ENCODE results near the gene MARK1. TPM values are rescaled to one million over a fixed set of nuclear protein-coding genes. Genes with fewer than 3 reads are reported as not detected.

The MARK1 gene
- total and polyA plus RNA-seq, 2 of the 4 experiments (the other 2 are of a cell fraction): not detected

- H3K14ac ChIP-seq (replicated peaks; ENCODE audit: low read depth, low read length): no peak overlapping the region
- no peak overlapping the region for H3K27ac ChIP-seq (ENCODE audit: insufficient read depth, low read length)
- dilution Hi-C loops (cut with HindIII; ENCODE audit: low sequenced_read_pairs, unreplicated experiment): no loop called here
- intact Hi-C loops (cut with micrococcal nuclease): no loop called here
- H4K5ac ChIP-seq (ENCODE audit: low read depth, low read length): no peak overlapping the region
- H3K4me3 ChIP-seq (ENCODE audit: insufficient read depth, low read depth, low read length): no peak overlapping the region
- no peak overlapping the region for H2AK9ac ChIP-seq (replicated peaks; ENCODE audit: low read depth, low read length, poor library complexity)
- H2BK15ac ChIP-seq (ENCODE audit: low read depth, low read length): no peak overlapping the region
- no peak overlapping the region for H2BK5ac ChIP-seq (ENCODE audit: low read depth, low read length, poor library complexity, severe bottlenecking)
- H3K4ac ChIP-seq (ENCODE audit: low read depth, low read length): no peak overlapping the region
- H2BK20ac ChIP-seq (ENCODE audit: low read depth, low read length): no peak overlapping the region
- no peaks in the 10 kb centered on the region for H3K9me3 ChIP-seq (ENCODE audit: control insufficient read depth, insufficient read depth, low read length)
- POLR2A ChIA-PET (ENCODE audit: unreplicated experiment): no interaction called here
- TF ChIP-seq CHD1 (IDR thresholded peaks at IDR 0.05; ENCODE audit: low read depth, low read length) (no peak), MAZ (IDR thresholded peaks at IDR 0.05; ENCODE audit: borderline replicate concordance, low read depth, low read length) (no peak), MXI1 (IDR thresholded peaks at IDR 0.05; ENCODE audit: borderline replicate concordance, low read depth, low read length) (no peak), BHLHE40 (IDR thresholded peaks at IDR 0.05; ENCODE audit: low read depth, low read length) (no peak), CEBPB (IDR thresholded peaks at IDR 0.05; ENCODE audit: low read depth, low read length) (no peak), RCOR1 (IDR thresholded peaks at IDR 0.05; ENCODE audit: insufficient replicate concordance, low read length) (no peak), MAFK (IDR thresholded peaks at IDR 0.05; ENCODE audit: low read depth, low read length) (no peak), NFE2L2 (IDR thresholded peaks at IDR 0.05; ENCODE audit: low read depth, low read length) (no peak), USF2 (IDR thresholded peaks at IDR 0.05; ENCODE audit: low read depth, low read length) (no peak), CTCF (conservative IDR thresholded peaks at IDR 0.05; ENCODE audit: low read depth, low read length) (no peak), ELK1 (IDR thresholded peaks at IDR 0.05; ENCODE audit: borderline replicate concordance, low read depth, low read length) (no peak), FOS (IDR thresholded peaks at IDR 0.05; ENCODE audit: low read depth, low read length) (no peak), POLR2A (IDR thresholded peaks at IDR 0.05; ENCODE audit: low read depth, low read length) (no peak), RAD21 (IDR thresholded peaks at IDR 0.05; ENCODE audit: low read length) (no peak)
- in situ Hi-C loops (cut with MboI; ENCODE audit: low sequenced_read_pairs): no loop called here
- no peak overlapping the region for H2AK5ac ChIP-seq (ENCODE audit: low read depth, low read length)
- H3K9me1 ChIP-seq (ENCODE audit: insufficient read depth, low read length): no peaks in the 10 kb centered on the region; the same call in 1 of the 2 replicates
- BruUV-seq (replicated peaks): no TSS peak
- DNase-seq (no peak), ATAC-seq (ENCODE audit: low read depth) (no peak)
- H3K27me3 ChIP-seq (ENCODE audit: control insufficient read depth, insufficient read depth, low read length): peaks cover 13% of the 10 kb centered on the region
- no peak overlapping the region for H4K8ac ChIP-seq (ENCODE audit: low read depth in 2 of 2, low read length in 2 of 2)
- CTCF ChIA-PET: interaction anchor here (1.3 kb wide), 1 partner anchor 32 kb away, joined by 3 read pairs; no protein-coding TSS in a partner anchor
- no peak overlapping the region for H4K91ac ChIP-seq (ENCODE audit: insufficient read depth, low read depth, low read length)
- H3K56ac ChIP-seq (ENCODE audit: extremely low read depth, insufficient read depth, low read length): no peak overlapping the region
- H3K36me3 ChIP-seq (ENCODE audit: control insufficient read depth, insufficient read depth, low read length): no peaks in the 10 kb centered on the region
- H3K79me1 ChIP-seq (ENCODE audit: low read depth in 1 of 2, low read length in 2 of 2): no peaks in the 10 kb centered on the region
- no peaks in the 10 kb centered on the region for H4K20me1 ChIP-seq (ENCODE audit: insufficient read depth, low read length)
- no peak overlapping the region for H3K23ac ChIP-seq (ENCODE audit: low read depth, low read length)
- no peak overlapping the region for H2BK120ac ChIP-seq (ENCODE audit: low read depth, low read length)
- no CpG with 5 or more reads among the region's 2 CpGs for WGBS, 2 experiments (ENCODE audit: extremely low coverage in 2 of 2, insufficient read length in 1 of 2)
- H2AFZ ChIP-seq (replicated peaks; ENCODE audit: low read length, poor library complexity): no peak overlapping the region
- H3K4me2 ChIP-seq (ENCODE audit: low read depth, low read length): no peak overlapping the region
- H3K4me1 ChIP-seq (ENCODE audit: control insufficient read depth, insufficient read depth, low read length): no peaks in the 10 kb centered on the region
- no peak overlapping the region for H3K18ac ChIP-seq (ENCODE audit: low read depth, low read length)
- no peak overlapping the region for H3K9ac ChIP-seq (ENCODE audit: low read depth, low read length)
Observed at GRCh38 chr1:220700556-220701179, 172.7 kb downstream of the MARK1 start.
